Effector memory CD4-positive, alpha-beta T cell (primary cell): ENCODE results near the gene SLC34A3.

Experiments used
- DNase-seq, 3 donors: peaks; one replicate each; pipeline ENCODE4 v3.0.0-alpha.2; 2020
- H3K27ac ChIP-seq: 2 replicates; pipeline ENCODE4 v1.7.0; 2013; ENCODE audit warnings: mild to moderate bottlenecking, low read length, moderate library complexity; ENCODE audit not compliant: insufficient read depth, poor library complexity, severe bottlenecking
- H3K27me3 ChIP-seq: replicated peaks from 2 replicates; pipeline ENCODE4 v1.7.0; 2013; ENCODE audit warnings: mild to moderate bottlenecking, low read length; ENCODE audit not compliant: insufficient read depth, control insufficient read depth, poor library complexity, severe bottlenecking
- H3K36me3 ChIP-seq: 2 replicates; pipeline ENCODE4 v1.7.0; 2013; ENCODE audit warnings: mild to moderate bottlenecking, low read length, moderate library complexity; ENCODE audit not compliant: control insufficient read depth, insufficient read depth
- H3K4me1 ChIP-seq: 2 replicates; pipeline ENCODE4 v1.7.0; 2013; ENCODE audit warnings: low read length, mild to moderate bottlenecking; ENCODE audit not compliant: control insufficient read depth, insufficient read depth, poor library complexity, severe bottlenecking
- H3K4me3 ChIP-seq: 2 replicates; pipeline ENCODE4 v1.7.0; 2013; ENCODE audit warnings: low read length, low read depth, mild to moderate bottlenecking; ENCODE audit not compliant: insufficient read depth, poor library complexity, severe bottlenecking
- H3K9me3 ChIP-seq: 2 replicates; pipeline ENCODE4 v1.7.0; 2013; ENCODE audit warnings: mild to moderate bottlenecking, low read length, moderate library complexity; ENCODE audit not compliant: control insufficient read depth

Gene SLC34A3

DNA sequence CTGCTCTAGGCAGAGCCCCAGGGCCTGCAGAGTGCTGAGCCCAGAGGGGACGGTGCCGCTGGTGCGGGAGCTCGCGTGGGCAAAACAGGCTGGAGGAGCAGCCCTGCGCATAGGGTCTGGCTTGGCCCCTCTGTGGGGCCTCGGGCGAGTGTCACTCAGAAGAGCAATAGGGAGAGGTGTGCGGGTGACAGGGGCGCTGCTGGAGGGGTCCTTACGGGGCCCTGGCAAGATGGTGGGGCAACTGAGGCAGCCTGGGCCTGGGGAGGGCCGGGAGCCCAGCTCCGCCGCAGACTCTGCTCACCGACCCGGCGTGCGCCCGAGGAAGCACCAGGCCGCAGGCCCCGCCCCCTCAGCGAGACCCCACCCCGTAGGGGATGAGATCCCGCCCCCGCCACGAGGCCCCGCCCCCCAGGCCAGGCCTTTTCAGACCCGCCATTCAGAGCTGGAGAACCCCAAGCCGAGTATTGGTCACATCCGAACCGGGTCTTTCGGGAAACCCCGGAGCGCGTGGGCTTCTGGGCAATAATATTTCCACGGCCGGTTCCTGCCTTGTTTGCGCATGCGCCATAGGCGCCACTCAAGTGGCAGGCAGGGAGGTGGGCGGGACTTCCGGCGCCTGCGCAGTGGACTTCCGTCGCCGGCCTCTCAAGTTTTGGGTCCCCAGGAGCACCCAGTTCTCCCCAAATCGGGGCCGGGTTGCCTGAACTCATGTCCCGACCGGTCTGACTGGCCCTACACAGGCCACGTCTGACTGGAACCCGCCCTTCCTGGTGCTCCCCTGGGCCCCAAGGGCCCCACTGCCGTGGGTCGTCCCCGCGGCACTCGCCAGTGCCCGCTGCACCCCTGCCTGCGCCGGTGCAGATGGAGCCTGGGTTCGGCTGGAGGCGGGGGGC is 7.4 kb upstream of the SLC34A3 start:
- peak; percentile 98 for DNase-seq
- Histone ChIP-seq H3K27me3 (no peaks in the 10 kb centered on the region), H3K27ac (peak overlapping the region; percentile 86), H3K9me3 (no peaks in the 10 kb centered on the region), H3K4me1 (peaks cover 22% of the 10 kb centered on the region), H3K36me3 (no peaks in the 10 kb centered on the region), H3K4me3 (peak overlapping the region; percentile 82)

DNA sequence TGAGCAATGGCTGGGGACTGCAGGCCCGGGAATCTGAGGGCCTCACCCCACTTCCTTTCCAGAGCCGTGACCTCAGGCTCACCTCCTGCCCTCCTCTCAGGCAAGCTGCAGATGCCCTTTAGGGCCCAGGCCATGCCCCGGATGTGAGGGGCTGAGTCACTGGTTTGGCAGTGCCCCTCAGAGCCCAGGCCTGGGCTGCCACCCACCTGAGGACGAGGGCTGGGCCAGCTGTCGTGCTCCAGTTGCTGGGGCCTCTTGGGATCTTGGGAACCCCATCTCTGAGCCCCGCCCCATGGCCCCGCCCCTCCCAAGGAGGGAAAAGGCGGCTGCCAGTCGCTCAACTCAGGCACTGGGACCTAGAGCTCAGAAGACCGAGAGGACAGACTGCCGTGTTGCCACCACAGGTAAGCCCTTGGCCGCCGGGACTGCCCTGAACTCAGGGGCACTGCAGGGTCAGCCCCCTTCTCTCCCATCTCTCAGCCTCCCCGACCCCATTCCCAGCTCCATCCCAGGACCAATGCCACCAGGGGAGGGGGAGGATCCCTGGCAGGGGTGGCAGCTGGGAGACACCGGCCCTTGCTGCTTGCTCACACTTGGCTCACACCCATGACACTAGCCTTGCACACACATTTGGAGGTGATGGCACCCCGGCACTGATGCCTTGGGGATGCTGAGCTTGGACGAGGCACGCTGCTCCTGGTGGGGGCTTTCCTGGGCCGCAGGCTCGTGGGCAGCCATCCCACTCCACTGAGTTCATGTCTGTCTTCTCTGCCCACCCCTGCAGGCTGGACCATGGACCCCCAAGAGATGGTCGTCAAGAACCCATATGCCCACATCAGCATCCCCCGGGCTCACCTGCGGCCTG is 5.6 kb upstream of the SLC34A3 start, which contains the start of gene CYSRT1:
TSS of gene CYSRT1 (plus strand) at position 345 of the 865 bp plus-strand sequence. CDS start at position 793, 448 bp downstream.
- Histone ChIP-seq H3K4me1 (peaks cover 22% of the 10 kb centered on the region), H3K27me3 (no peaks in the 10 kb centered on the region)
- DNase-seq, result no peak

DNA sequence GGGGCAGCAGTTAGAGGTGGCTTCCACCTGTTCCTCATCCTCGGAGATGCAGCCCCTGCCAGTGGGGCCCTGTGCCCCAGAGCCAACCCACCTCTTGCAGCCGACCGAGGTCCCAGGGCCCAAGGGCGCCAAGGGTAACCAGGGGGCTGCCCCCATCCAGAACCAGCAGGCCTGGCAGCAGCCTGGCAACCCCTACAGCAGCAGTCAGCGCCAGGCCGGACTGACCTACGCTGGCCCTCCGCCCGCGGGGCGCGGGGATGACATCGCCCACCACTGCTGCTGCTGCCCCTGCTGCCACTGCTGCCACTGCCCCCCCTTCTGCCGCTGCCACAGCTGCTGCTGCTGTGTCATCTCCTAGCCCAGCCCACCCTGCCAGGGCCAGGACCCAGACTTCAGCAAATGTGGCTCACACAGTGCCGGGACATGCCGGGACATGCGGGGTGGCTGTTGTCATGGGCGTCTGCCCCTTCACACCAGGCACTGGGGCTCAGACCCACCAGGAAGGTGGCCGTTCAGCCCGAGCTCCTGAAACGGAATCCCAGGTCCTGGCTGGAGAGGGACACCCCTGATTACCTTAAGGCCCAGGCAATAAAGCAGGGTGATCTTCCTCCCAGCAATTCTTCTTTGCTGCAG is 4.9 kb upstream of the SLC34A3 start:
- Histone ChIP-seq H3K9me3 (no peaks in the 10 kb centered on the region), H3K4me3 (no peak overlapping the region), H3K27ac (no peak overlapping the region), H3K4me1 (peaks cover 22% of the 10 kb centered on the region), H3K27me3 (peaks cover 4% of the 10 kb centered on the region), H3K36me3 (no peaks in the 10 kb centered on the region)
- DNase-seq, result no peak

More for the DNA sequence above, 5.6 kb upstream of the SLC34A3 start, which contains the start of gene CYSRT1:
- Histone ChIP-seq H3K36me3 (no peaks in the 10 kb centered on the region), H3K9me3 (no peaks in the 10 kb centered on the region), H3K4me3 (peak within 1 kb of the TSS; percentile 82), H3K27ac (peak within 1 kb of the TSS; percentile 86)

DNA sequence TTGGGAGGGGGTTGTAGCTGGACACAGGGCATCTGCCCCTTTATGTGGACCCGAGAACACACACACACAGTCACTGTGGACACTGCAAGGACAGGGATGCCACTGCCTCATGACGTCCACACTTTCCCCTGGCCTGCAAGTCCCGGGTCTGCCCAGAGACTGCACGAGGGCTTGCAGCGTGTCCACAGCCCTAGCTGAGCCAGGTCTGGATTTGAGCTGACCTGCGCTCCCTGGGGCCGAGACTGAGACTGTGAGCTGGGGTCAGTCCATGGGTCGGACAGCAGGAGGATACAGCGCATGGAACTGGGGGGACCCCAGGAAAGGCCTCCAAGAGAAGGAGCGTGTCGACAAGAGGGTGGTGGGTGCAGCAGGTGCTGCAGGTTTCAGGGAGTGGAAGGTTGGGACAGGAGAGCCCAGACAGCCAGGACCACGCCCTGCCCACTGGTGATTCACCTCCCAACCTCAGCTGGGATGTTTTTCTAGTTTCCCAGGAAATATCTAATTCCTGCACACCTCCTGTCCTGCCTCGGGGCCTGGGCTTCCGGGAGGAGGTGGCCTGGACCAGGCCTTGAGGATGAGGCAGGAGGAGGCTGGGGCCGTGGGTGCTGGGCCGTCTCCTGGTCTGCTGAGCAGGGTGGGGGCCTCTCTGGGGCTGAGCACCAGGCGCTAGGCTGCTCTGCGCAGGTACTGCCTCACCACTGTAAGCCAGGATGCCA is 4.2 kb upstream of the SLC34A3 start:
- H3K27ac ChIP-seq, result no peak overlapping the region
- peaks cover 22% of the 10 kb centered on the region for H3K4me1 ChIP-seq
- H3K36me3 ChIP-seq, result no peaks in the 10 kb centered on the region
- H3K9me3 ChIP-seq, result no peaks in the 10 kb centered on the region
- no peak for DNase-seq
- H3K4me3 ChIP-seq, result no peak overlapping the region
- peaks cover 4% of the 10 kb centered on the region for H3K27me3 ChIP-seq

DNA sequence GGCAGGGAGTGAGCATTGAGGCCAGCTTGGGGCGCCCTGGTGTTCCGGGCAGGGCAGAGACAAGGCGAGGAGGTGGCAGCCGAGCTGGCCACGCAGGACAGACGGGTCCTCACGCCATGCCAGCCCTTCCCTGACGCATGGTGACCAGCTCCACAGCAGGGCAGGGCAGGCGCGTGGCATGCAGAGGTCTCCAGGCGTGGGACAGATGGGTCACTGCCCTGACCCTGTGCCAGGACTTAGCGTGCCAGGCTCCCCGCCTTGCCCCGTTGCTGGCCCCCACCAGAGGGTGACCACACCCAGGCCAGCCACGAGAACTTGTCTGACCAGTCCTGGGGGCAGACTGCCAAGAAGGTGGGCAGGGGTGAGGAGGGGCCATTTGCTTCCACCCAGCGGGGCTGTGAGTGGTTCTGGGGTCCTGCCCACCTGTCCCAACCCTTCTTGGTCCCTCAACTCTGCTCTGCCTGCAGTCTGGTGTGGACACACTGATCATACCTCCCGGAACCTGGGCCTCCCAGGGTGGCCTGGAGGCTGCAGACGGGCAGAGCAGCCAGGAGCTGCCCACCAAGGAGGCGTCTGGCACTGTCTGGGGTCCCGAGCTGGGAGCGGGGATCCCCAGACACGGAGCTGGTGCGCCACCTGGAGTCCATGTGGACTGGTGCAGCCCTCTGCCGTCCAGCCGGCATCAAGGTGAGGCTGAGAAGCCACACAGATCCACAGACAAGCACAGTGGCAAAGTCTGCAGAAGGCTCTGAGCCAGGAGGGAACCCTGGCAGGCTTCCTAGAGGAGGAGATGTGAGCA is 3.4 kb upstream of the SLC34A3 start, which contains the start of gene RNF224:
TSS of gene RNF224 (plus strand) at position 449 of the 799 bp plus-strand sequence. CDS start 834 bp downstream, outside the sequence.
- Histone ChIP-seq H3K27me3 (peaks cover 4% of the 10 kb centered on the region), H3K36me3 (no peaks in the 10 kb centered on the region), H3K4me1 (peaks cover 22% of the 10 kb centered on the region), H3K9me3 (no peaks in the 10 kb centered on the region), H3K4me3 (no peak within 1 kb of the TSS), H3K27ac (no peak within 1 kb of the TSS)
- peak; percentile 61 to 70 (median 67) for DNase-seq

DNA sequence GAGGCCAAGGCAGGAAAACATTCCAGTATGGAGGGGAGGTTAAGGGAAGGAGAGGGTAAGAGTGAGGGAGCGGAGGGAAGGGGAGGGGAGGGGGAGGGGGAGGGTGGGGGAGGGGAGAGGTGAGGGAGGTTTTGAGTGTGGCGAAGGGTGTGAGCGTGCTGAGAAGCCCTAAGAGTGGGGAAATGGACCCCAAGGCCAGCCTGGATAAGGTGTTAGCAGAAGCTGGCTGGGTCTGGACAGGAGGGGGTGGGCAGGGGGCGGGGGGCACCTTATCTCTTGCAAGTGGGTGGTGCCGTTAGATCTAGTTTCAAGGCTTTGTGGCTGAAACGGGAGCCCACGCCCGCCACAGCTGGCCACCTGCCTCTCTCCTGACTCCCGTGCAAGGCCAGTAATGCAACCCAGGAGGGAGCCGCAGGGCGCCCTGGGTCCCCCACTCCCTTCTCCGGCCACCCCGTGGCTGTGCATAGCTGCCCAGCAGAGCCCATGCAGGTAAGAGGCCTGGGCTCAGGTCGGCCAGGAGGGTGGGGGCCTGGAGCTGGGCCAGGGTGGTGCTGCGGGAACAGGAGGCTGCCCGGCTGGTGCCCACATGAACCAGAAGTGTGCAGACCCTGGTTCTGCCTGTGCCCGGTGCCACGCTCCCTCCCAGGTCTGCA is 2.7 kb upstream of the SLC34A3 start:
- Histone ChIP-seq H3K4me3 (no peak overlapping the region), H3K9me3 (no peaks in the 10 kb centered on the region), H3K36me3 (no peaks in the 10 kb centered on the region), H3K27ac (no peak overlapping the region), H3K27me3 (peaks cover 4% of the 10 kb centered on the region), H3K4me1 (peaks cover 15% of the 10 kb centered on the region)
- no peak for DNase-seq

DNA sequence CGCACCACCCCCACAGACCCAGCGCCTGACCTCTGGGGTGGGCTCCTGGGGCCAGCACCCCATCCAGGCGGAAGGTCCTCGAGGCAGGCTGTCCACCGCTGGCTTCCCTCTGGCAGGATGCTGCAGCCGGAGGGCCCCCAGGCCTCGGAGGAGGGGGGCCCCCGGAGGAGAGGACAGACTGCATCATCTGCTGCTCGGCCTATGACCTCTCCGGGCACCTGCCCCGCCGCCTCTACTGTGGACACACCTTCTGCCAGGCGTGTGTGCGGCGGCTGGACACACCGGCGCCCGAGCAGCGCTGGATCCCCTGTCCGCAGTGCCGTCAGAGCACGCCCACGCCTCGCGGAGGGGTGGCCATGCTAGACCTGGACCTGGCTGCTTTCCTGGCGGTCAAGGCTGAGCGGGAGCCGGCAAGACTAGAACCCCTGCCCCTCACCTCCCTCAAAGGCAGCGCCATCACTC is 2.2 kb upstream of the SLC34A3 start:
- H3K27ac ChIP-seq, result no peak overlapping the region
- H3K9me3 ChIP-seq, result no peaks in the 10 kb centered on the region
- peaks cover 14% of the 10 kb centered on the region for H3K4me1 ChIP-seq
- H3K4me3 ChIP-seq, result no peak overlapping the region
- peaks cover 4% of the 10 kb centered on the region for H3K27me3 ChIP-seq
- no peak for DNase-seq
- H3K36me3 ChIP-seq, result no peaks in the 10 kb centered on the region

DNA sequence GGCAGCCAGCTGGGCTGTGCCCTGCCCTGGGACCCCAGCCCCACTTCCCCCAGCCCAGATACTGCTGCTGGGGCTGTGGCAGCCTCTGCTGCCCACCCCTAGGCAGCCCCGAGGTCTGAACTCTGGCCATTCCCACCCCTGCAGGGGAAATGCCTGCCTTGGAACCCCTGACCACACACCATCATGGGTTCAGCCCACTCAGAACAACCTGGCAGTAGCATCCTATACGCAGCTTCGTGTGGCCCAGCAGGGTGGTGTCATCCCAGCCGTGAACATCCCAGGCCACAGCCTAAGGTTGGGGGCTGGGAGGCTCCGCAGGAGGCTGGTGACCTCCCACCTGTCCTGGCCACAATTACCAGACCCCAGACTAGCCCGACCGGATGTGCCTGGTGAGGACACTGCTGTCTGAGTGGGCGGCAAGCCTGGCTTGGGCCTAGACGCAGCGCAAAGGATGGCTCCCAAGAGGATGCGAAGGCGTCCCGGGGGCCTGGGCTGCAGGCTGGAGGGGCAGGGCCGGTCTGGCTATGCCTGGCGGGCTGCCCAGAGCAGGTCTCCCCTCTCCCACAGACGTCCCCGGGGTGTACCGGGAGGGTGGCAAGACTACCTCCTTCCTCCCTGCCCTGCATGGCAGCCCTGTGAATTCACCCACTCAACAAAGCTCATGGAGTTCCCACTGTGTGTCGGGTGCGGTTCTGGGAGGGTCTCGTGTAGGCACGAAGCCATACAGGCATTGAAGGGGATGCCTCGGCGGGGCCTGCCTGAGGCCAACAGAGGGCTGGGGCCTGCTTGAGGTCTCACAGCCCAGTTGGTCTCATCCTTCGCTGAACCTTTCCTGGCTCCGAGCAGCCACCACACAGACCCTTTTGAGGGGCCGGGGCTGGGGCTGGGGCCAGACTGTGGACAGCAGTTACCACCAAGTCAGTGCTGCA is 1.5 kb upstream of the SLC34A3 start:
- Histone ChIP-seq H3K27ac (no peak overlapping the region), H3K4me1 (peaks cover 8% of the 10 kb centered on the region), H3K36me3 (no peaks in the 10 kb centered on the region), H3K27me3 (peaks cover 4% of the 10 kb centered on the region), H3K9me3 (no peaks in the 10 kb centered on the region), H3K4me3 (no peak overlapping the region)
- DNase-seq, result no peak
